ENCODE measurements around the gene FNDC3A.

Gene FNDC3A

GRCh38 chr13:49246850-49247642 lies 271.3 kb downstream of the FNDC3A start:
- Histone ChIP-seq H3K36me3 (peaks cover 8% of the 10 kb centered on the region), H3K4me3 (peak overlapping the region; percentile 85), H3K4me1 (peaks cover 29% of the 10 kb centered on the region), H4K20me1 (no peaks in the 10 kb centered on the region), H3K9ac (peak overlapping the region; percentile 88), H3K27ac (peak overlapping the region; percentile 79), H3K4me2 (peak overlapping the region; percentile 96), H3K27me3 (no peaks in the 10 kb centered on the region), H3K9me3 (peaks cover 11% of the 10 kb centered on the region)
- TF ChIP-seq Cebpa-rat (IDR thresholded peaks at IDR 0.05) = no peak

DNA sequence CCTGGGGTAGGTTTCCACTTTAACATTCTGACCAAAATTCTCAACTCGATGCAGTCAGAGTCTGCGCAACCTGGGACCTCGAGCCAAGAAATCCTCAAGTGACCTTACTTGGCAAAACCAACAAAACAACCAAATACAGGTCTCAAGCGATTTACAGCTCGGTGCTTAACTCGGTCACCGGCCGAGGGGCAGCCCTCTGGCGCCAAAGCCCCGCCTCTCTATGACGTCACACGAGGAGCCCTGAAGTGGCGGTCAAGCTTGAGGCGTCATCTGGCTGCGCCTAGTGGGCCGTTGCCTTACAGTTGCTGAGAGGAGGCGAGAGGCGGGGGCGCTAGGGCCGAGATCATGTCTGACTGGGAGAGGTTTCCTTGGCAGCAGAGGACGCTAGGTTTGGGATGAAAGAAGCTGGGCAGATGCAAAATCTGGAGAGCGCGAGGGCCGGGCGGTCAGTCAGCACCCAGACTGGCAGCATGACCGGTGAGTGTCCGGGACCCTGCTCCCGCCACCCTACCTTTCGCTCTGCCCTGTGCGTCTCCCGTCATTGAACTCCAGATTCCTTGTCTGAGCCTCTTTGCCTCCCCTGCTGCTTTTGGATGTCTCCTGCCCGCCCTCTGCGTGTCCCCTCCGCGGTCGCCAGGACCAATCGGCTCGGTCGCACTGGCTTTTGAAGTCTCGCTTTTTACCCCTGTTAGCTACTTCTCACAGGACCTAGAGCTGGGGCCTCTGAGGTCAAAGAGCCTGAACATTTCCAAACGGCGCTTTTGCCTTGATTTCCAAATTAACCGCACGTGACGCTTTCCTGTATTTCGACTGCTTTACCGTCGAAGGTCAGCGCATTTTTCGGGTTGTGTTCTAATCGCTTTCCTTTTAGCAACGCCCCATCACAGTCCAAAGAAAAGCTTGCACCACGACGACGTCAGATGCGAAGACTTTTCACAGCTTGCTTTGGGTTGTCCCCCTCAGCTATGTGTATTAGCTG lies 272.2 kb downstream of the FNDC3A start, which contains the start of gene CDADC1:
TSS of gene CDADC1 (plus strand) at position 283 of the 979 bp plus-strand sequence. CDS start at position 396, 113 bp downstream.
- Histone ChIP-seq H3K4me1 (peaks cover 29% of the 10 kb centered on the region), H3K27me3 (no peaks in the 10 kb centered on the region), H3K4me3 (peak within 1 kb of the TSS; percentile 85), H3K9ac (peak within 1 kb of the TSS; percentile 88), H3K36me3 (peaks cover 9% of the 10 kb centered on the region), H4K20me1 (no peaks in the 10 kb centered on the region), H3K4me2 (peak within 1 kb of the TSS; percentile 96), H3K27ac (peak within 1 kb of the TSS; percentile 79), H3K9me3 (peaks cover 2% of the 10 kb centered on the region)
- no peak for TF ChIP-seq Cebpa-rat (IDR thresholded peaks at IDR 0.05)

DNA sequence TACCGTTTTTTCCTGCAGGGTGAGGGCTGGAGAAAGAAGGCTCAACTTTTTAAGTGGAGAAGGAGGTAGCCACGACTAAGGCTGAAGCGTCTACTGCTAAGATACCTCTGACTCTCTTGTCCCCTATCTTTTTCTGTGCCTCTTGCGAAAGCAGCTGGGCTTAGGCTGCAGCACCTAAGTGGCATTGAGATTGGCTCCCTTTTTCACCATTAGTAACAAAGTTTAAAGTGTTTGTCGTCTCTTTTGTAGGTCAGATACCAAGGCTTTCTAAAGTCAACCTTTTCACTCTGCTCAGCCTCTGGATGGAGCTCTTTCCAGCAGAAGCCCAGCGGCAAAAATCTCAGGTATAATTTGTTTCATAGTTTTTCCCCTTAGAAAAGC lies 272.9 kb downstream of the FNDC3A start:
- no peaks in the 10 kb centered on the region for H3K9me3 ChIP-seq
- TF ChIP-seq Cebpa-rat (IDR thresholded peaks at IDR 0.05) = no peak
- peak overlapping the region; percentile 79 for H3K27ac ChIP-seq

GRCh38 chr13:49251326-49251725 lies 275.6 kb downstream of the FNDC3A start:
- H3K4me3 ChIP-seq = no peak overlapping the region
- H3K4me2 ChIP-seq = no peak overlapping the region
- H3K36me3 ChIP-seq = peaks cover 34% of the 10 kb centered on the region
- H3K4me1 ChIP-seq = peaks cover 43% of the 10 kb centered on the region
- no peaks in the 10 kb centered on the region for H3K9me3 ChIP-seq
- no peaks in the 10 kb centered on the region for H4K20me1 ChIP-seq
- no peak overlapping the region for H3K27ac ChIP-seq
- no peak overlapping the region for H3K9ac ChIP-seq
- no peaks in the 10 kb centered on the region for H3K27me3 ChIP-seq
- no peak for TF ChIP-seq Cebpa-rat (IDR thresholded peaks at IDR 0.05)

More for the DNA sequence above, 272.9 kb downstream of the FNDC3A start:
- H3K27me3 ChIP-seq = no peaks in the 10 kb centered on the region
- H3K4me3 ChIP-seq = peak overlapping the region; percentile 85
- peaks cover 13% of the 10 kb centered on the region for H3K36me3 ChIP-seq
- H3K4me1 ChIP-seq = peaks cover 33% of the 10 kb centered on the region
- peak overlapping the region; percentile 88 for H3K9ac ChIP-seq
- peak overlapping the region; percentile 96 for H3K4me2 ChIP-seq
- no peaks in the 10 kb centered on the region for H4K20me1 ChIP-seq

- no peak overlapping the region for H3K4me2 ChIP-seq
- no peaks in the 10 kb centered on the region for H4K20me1 ChIP-seq
Observed at GRCh38 chr13:49253310-49253709, 277.6 kb downstream of the FNDC3A start.

DNA sequence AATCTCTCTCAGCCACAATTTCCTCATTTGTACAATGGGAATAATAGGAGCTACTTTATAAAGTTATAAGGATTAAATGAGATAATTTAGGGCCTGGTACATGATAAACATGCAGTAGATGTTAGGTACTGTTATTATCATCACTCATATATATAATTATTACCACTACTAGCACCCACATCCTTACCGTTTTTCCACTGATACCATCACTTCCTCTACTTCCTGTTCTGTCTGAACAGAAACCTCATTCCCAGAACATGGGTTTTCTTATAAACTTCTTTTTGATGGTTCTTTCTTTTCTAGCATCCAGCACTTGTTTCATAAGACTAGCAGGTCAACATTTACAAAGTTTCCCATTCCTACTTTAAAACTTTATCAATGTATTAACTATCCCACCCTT lies 278.3 kb downstream of the FNDC3A start:
- peaks cover 50% of the 10 kb centered on the region for H3K4me1 ChIP-seq
- no peaks in the 10 kb centered on the region for H4K20me1 ChIP-seq
- no peaks in the 10 kb centered on the region for H3K9me3 ChIP-seq
- no peak for TF ChIP-seq Cebpa-rat (IDR thresholded peaks at IDR 0.05)
- no peaks in the 10 kb centered on the region for H3K27me3 ChIP-seq
- H3K9ac ChIP-seq = no peak overlapping the region
- peaks cover 34% of the 10 kb centered on the region for H3K36me3 ChIP-seq
- peak overlapping the region; percentile 30 for H3K4me2 ChIP-seq
- H3K4me3 ChIP-seq = no peak overlapping the region
- H3K27ac ChIP-seq = no peak overlapping the region

More at GRCh38 chr13:49253310-49253709, 277.6 kb downstream of the FNDC3A start:
- Histone ChIP-seq H3K4me3 (no peak overlapping the region), H3K9ac (no peak overlapping the region), H3K4me1 (peaks cover 53% of the 10 kb centered on the region), H3K9me3 (no peaks in the 10 kb centered on the region), H3K36me3 (peaks cover 34% of the 10 kb centered on the region), H3K27me3 (no peaks in the 10 kb centered on the region), H3K27ac (no peak overlapping the region)
- no peak for TF ChIP-seq Cebpa-rat (IDR thresholded peaks at IDR 0.05)

GRCh38 chr13:49256841-49257240 lies 281.1 kb downstream of the FNDC3A start:
- TF ChIP-seq Cebpa-rat (IDR thresholded peaks at IDR 0.05) = no peak
- Histone ChIP-seq H3K4me1 (peaks cover 35% of the 10 kb centered on the region), H4K20me1 (no peaks in the 10 kb centered on the region), H3K4me3 (no peak overlapping the region), H3K36me3 (peaks cover 56% of the 10 kb centered on the region), H3K27ac (no peak overlapping the region), H3K9ac (no peak overlapping the region), H3K27me3 (no peaks in the 10 kb centered on the region), H3K4me2 (peak overlapping the region; percentile 79), H3K9me3 (no peaks in the 10 kb centered on the region)

- no peaks in the 10 kb centered on the region for H3K27me3 ChIP-seq
Observed at GRCh38 chr13:49258089-49258796, 282.5 kb downstream of the FNDC3A start.

More at GRCh38 chr13:49258089-49258796, 282.5 kb downstream of the FNDC3A start:
- Histone ChIP-seq H4K20me1 (no peaks in the 10 kb centered on the region), H3K9ac (peak overlapping the region; percentile 67), H3K4me1 (peaks cover 35% of the 10 kb centered on the region), H3K27ac (peak overlapping the region; percentile 49), H3K36me3 (peaks cover 62% of the 10 kb centered on the region), H3K4me3 (peak overlapping the region; percentile 49), H3K4me2 (peak overlapping the region; percentile 79), H3K9me3 (no peaks in the 10 kb centered on the region)
- no peak for TF ChIP-seq Cebpa-rat (IDR thresholded peaks at IDR 0.05)

All from BLaER1 (cell line).